Activated CD8-positive, alpha-beta T cell treated with anti-CD3 and anti-CD28 coated beads for 36 hours (primary cell): Measurements from ENCODE around the gene RCAN1. TPM values are rescaled to one million over a fixed set of nuclear protein-coding genes. Genes with fewer than 3 reads are reported as not detected.

ENCODE experiments used
- ATAC-seq: fragments of 200-7000 bp; cut with Tn5 transposase; one replicate; pipeline ENCODE4 v1.10.0; 2021; ENCODE audit warnings: mild to moderate bottlenecking, moderate library complexity
- CTCF ChIA-PET: fragments of 350-600 bp; sonication (Branson Sonifier 250); formaldehyde crosslinking; loops from one replicate; lab custom pipeline; 2021; ENCODE audit warnings: antibody characterized with exemption; lab: Charles Lee
- POLR2A ChIA-PET: fragments of 350-600 bp; sonication (Branson Sonifier 250); formaldehyde crosslinking; loops from one replicate; lab custom pipeline; 2021; ENCODE audit warnings: antibody characterized with exemption; lab: Charles Lee
- DNase-seq: peaks from one replicate; pipeline ENCODE4 v3.0.0-alpha.2; 2020
- H3K27ac Mint-ChIP-seq: one replicate; pipeline ENCODE4 v1.8.0; 2021; ENCODE audit warnings: mild to moderate bottlenecking, mixed read lengths
- H3K27me3 Mint-ChIP-seq: one replicate; pipeline ENCODE4 v1.8.0; 2021; ENCODE audit warnings: mixed read lengths
- H3K36me3 Mint-ChIP-seq: one replicate; pipeline ENCODE4 v1.8.0; 2021; ENCODE audit warnings: low read depth, mixed read lengths
- H3K4me1 Mint-ChIP-seq: one replicate; pipeline ENCODE4 v1.8.0; 2021; ENCODE audit warnings: low read depth, mixed read lengths
- H3K4me3 Mint-ChIP-seq: one replicate; pipeline ENCODE4 v1.8.0; 2021; ENCODE audit warnings: mild to moderate bottlenecking, moderate library complexity, mixed read lengths
- H3K9me3 Mint-ChIP-seq: one replicate; pipeline ENCODE4 v1.8.0; 2021; ENCODE audit warnings: mixed read lengths
- CTCF ChIP-seq: fragments of 200-600 bp; IDR thresholded peaks from one replicate; pipeline ENCODE4 v1.8.0; 2022; ENCODE audit warnings: antibody characterized with exemption, mild to moderate bottlenecking
- intact Hi-C: fragments of 100-400 bp; cut with micrococcal nuclease; formaldehyde crosslinking; loops from one replicate; pipeline ENCODE4 v1.10.0; 2022
- total RNA-seq, 2 experiments: library from RNA; stranded (reverse); gene quantifications; one replicate each; pipeline ENCODE4 v1.2.3, GENCODE V29; 2021

Gene RCAN1
- total RNA-seq, 2 experiments from 2014 or later, result 6.1 to 7.8 TPM

- no peak overlapping the region for H3K4me3 Mint-ChIP-seq
- H3K27me3 Mint-ChIP-seq, result no peaks in the 10 kb centered on the region
- no peak for DNase-seq
- H3K36me3 Mint-ChIP-seq, result no peaks in the 10 kb centered on the region
- intact Hi-C loops, result loop anchor here (10.0 kb wide), 1 partner anchor 698 kb away; the partner anchor contains the start of gene ATP5PO
- CTCF ChIA-PET, result interaction anchor here (0.8 to 3.1 kb wide), 7 partner anchors 9 to 247 kb away, joined by 3 to 37 read pairs (median 4); no protein-coding TSS in a partner anchor
- no peak for ATAC-seq
- POLR2A ChIA-PET, result no interaction called here
- no peak for TF ChIP-seq CTCF
- no peaks in the 10 kb centered on the region for H3K9me3 Mint-ChIP-seq
- no peak overlapping the region for H3K27ac Mint-ChIP-seq
- peaks cover 17% of the 10 kb centered on the region for H3K4me1 Mint-ChIP-seq
Observed at GRCh38 chr21:34612557-34612956, 2.4 kb downstream of the RCAN1 start.

- H3K4me1 Mint-ChIP-seq, result peaks cover 17% of the 10 kb centered on the region
- intact Hi-C loops, result loop anchor here (10.0 kb wide), 1 partner anchor 697 kb away; the partner anchor contains the start of gene ATP5PO
- no peak for ATAC-seq
- no peaks in the 10 kb centered on the region for H3K9me3 Mint-ChIP-seq
- ChIA-PET CTCF (interaction anchor here (0.8 to 3.1 kb wide), 6 partner anchors 8 to 244 kb away, joined by 4 to 37 read pairs (median 4); no protein-coding TSS in a partner anchor), POLR2A (no interaction called here)
- no peak overlapping the region for H3K27ac Mint-ChIP-seq
- H3K4me3 Mint-ChIP-seq, result no peak overlapping the region
- H3K36me3 Mint-ChIP-seq, result no peaks in the 10 kb centered on the region
- no peak for DNase-seq
- no peaks in the 10 kb centered on the region for H3K27me3 Mint-ChIP-seq
- no peak for TF ChIP-seq CTCF
Observed at GRCh38 chr21:34612056-34612455, 2.9 kb downstream of the RCAN1 start.

DNA sequence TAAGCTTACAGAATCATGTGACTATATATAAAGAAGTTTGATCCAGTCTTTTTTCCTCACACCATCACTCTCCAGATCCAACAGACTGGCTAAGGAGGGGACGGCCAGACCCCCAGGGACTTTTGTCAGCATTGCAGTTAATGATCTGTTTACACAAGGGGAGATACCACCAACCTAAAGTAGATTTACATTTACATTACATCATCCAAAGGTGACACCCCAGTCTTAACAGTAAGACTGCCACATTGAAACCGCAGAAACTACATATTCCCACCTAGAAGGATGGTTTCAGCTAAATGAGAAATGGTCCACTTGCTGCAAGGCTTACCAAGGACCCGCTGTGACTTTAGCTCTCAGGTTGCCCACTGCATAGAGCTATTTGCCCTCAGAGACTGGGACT lies 3.4 kb downstream of the RCAN1 start:
- no peaks in the 10 kb centered on the region for H3K27me3 Mint-ChIP-seq
- ChIA-PET CTCF (interaction anchor here (0.8 to 3.1 kb wide), 6 partner anchors 9 to 249 kb away, joined by 4 to 37 read pairs (median 4); no protein-coding TSS in a partner anchor), POLR2A (interaction anchor here (1.1 kb wide), 1 partner anchor 14 kb away, joined by 4 read pairs; no protein-coding TSS in a partner anchor)
- no peak overlapping the region for H3K27ac Mint-ChIP-seq
- H3K4me1 Mint-ChIP-seq, result peaks cover 17% of the 10 kb centered on the region
- no peaks in the 10 kb centered on the region for H3K9me3 Mint-ChIP-seq
- intact Hi-C loops, result loop anchor here (10.0 kb wide), 1 partner anchor 697 kb away; the partner anchor contains the start of gene ATP5PO
- H3K4me3 Mint-ChIP-seq, result no peak overlapping the region
- H3K36me3 Mint-ChIP-seq, result no peaks in the 10 kb centered on the region
- no peak for TF ChIP-seq CTCF
- ATAC-seq, result no peak
- no peak for DNase-seq

DNA sequence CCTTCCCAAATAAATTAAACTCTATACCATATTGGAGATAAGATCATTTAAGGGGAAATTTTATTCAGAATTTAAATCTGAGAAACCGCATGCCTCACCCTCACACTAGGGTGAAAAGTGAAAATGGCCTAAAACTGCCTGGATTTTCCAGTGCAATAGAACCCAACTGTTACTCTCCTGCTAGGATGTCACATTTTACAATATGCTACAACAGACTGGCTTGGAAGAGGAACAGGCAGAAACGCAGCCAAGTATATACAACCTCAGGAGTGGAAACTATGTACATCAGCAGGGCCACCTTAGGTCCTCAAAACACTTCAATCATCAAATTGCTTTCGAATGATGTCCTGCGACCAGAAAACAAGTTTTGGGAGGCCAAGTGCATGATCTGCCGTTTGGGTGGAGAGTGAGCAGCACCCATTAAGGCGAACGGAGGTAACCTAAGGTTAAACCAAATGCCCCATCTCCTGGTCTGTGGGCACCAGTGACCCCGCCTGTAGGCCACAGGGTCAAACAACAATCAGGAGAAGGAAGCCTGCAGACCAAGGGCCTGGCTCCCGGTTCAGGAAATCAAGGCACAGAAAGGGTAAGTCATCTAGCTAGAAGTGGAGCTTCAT lies 4.9 kb downstream of the RCAN1 start:
- intact Hi-C loops, result loop anchor here (10.0 kb wide), 1 partner anchor 695 kb away; the partner anchor contains the start of gene ATP5PO
- Mint-ChIP-seq H3K4me3 (no peak overlapping the region), H3K36me3 (no peaks in the 10 kb centered on the region), H3K27ac (no peak overlapping the region), H3K9me3 (no peaks in the 10 kb centered on the region), H3K27me3 (no peaks in the 10 kb centered on the region), H3K4me1 (peaks cover 17% of the 10 kb centered on the region)
- CTCF ChIA-PET, result interaction anchor here (1.2 to 3.1 kb wide), 3 partner anchors 10 to 248 kb away, joined by 4 to 12 read pairs (median 5); no protein-coding TSS in a partner anchor
- POLR2A ChIA-PET, result interaction anchor here (1.1 to 1.3 kb wide), 2 partner anchors 8 to 16 kb away, joined by 3 to 4 read pairs; no protein-coding TSS in a partner anchor
- no peak for ATAC-seq
- TF ChIP-seq CTCF, result no peak
- no peak for DNase-seq
